ENCODE results near the gene GAP43.

GRCh38 chr3:115670911-115671310, 47.6 kb downstream of the GAP43 start:
- TF ChIP-seq CTCF (IDR thresholded peaks at IDR 0.05), result no peak
- no peak for TF ChIP-seq POLR2A (IDR thresholded peaks at IDR 0.05)
